T-cell (primary cell): ENCODE data around the gene DTL. TPM values are rescaled to one million over a fixed set of nuclear protein-coding genes. Genes with fewer than 3 reads are reported as not detected.

ENCODE experiments used
- ATAC-seq, 4 experiments: fragments of 200-7000 bp in 3 of 4; fragments of 150-1000 bp in 1 of 4; cut with Tn5 transposase; replicated peaks in 1 of 4; 1 replicate in 3 of 4; 2 replicates in 1 of 4; pipeline ENCODE4 v1.10.0; 2021; ENCODE audit warnings: moderate library complexity in 3 of 4, mild to moderate bottlenecking in 2 of 4, moderate number of reproducible peaks in 1 of 4
- CTCF ChIA-PET, 2 donors: fragments of 300-600 bp; sonication (Branson Sonifier 250); formaldehyde crosslinking; loops; one replicate each; lab custom pipeline; 2022; ENCODE audit warnings: antibody characterized with exemption in 2 of 2; lab: Charles Lee
- POLR2A ChIA-PET, 2 donors: fragments of 300-600 bp; sonication (Branson Sonifier 250); formaldehyde crosslinking; loops; one replicate each; lab custom pipeline; 2022; ENCODE audit warnings: antibody characterized with exemption in 2 of 2; lab: Charles Lee
- DNase-seq, 35 experiments: peaks; one replicate each; pipeline versions ENCODE4 v3.0.0 to v3.0.0-alpha.2; 2013 to 2023
- H3K27ac ChIP-seq: one replicate; pipeline ENCODE4 v1.5.1; 2013; ENCODE audit warnings: low read length
- H3K27me3 ChIP-seq, 2 experiments: replicated peaks in 1 of 2; 1 replicate in 1 of 2; 2 replicates in 1 of 2; pipeline versions ENCODE4 v1.6.1 to v1.7.0; 2013; ENCODE audit warnings: low read length in 1 of 2, mixed read lengths in 1 of 2; ENCODE audit not compliant: control insufficient read depth in 2 of 2, insufficient read depth in 2 of 2; ENCODE audit errors: extremely low read depth in 1 of 2
- H3K36me3 ChIP-seq, 2 donors: 1 replicate in 1 of 2; 2 replicates in 1 of 2; pipeline versions ENCODE4 v1.6.1 to v1.7.0; 2013; ENCODE audit warnings: low read length in 1 of 2; ENCODE audit not compliant: control insufficient read depth in 2 of 2, insufficient read depth in 1 of 2; ENCODE audit errors: extremely low read depth in 1 of 2
- H3K4me1 ChIP-seq, 2 experiments: 1 replicate in 1 of 2; 2 replicates in 1 of 2; pipeline versions ENCODE4 v1.6.1 to v1.7.0; 2013; ENCODE audit warnings: low read length in 2 of 2, mixed read lengths in 1 of 2; ENCODE audit not compliant: insufficient read depth in 2 of 2, control insufficient read depth in 1 of 2; ENCODE audit errors: extremely low read depth in 1 of 2
- H3K4me3 ChIP-seq, 2 donors: 1 replicate in 1 of 2; 2 replicates in 1 of 2; pipeline versions ENCODE4 v1.5.1 to v1.7.0; 2013; ENCODE audit warnings: mild to moderate bottlenecking in 2 of 2, low read length in 1 of 2, moderate library complexity in 1 of 2; ENCODE audit not compliant: control insufficient read depth in 1 of 2; ENCODE audit errors: extremely low read depth in 1 of 2
- H3K9me3 ChIP-seq: 2 replicates; pipeline ENCODE4 v1.7.0; 2013
- H3K27ac Mint-ChIP-seq, 2 donors: one replicate each; pipeline ENCODE4 v1.8.0; 2020 to 2021; ENCODE audit warnings: mild to moderate bottlenecking in 2 of 2, mixed read lengths in 2 of 2
- H3K27me3 Mint-ChIP-seq, 2 donors: one replicate each; pipeline ENCODE4 v1.8.0; 2021 to 2022; ENCODE audit warnings: mixed read lengths in 2 of 2
- H3K36me3 Mint-ChIP-seq: one replicate; pipeline ENCODE4 v1.8.0; 2021; ENCODE audit warnings: mixed read lengths
- H3K4me1 Mint-ChIP-seq, 3 donors: one replicate each; pipeline ENCODE4 v1.8.0; 2020 to 2022; ENCODE audit warnings: mixed read lengths in 3 of 3, mild to moderate bottlenecking in 1 of 3
- H3K4me3 Mint-ChIP-seq, 3 donors: one replicate each; pipeline ENCODE4 v1.8.0; 2020 to 2022; ENCODE audit warnings: mild to moderate bottlenecking in 3 of 3, mixed read lengths in 3 of 3, moderate library complexity in 3 of 3
- H3K9me3 Mint-ChIP-seq, 3 donors: one replicate each; pipeline ENCODE4 v1.8.0; 2020 to 2022; ENCODE audit warnings: mixed read lengths in 3 of 3
- total RNA-seq, 35 experiments: library from RNA in 6 of 35; stranded (reverse) in 6 of 35; fragments of 120-200 nt in 1 of 35; gene quantifications; one replicate each; pipeline versions ENCODE4 v1.2.1 to v1.2.4 and lab custom pipeline; 2013 to 2026

Gene DTL
- total RNA-seq, 5 donors from 2014 or later (not counting 1 experiment from before 2014, with no cell fraction given), result 0.44 to 1.9 (median 1.2) TPM

GRCh38 chr1:212153635-212154034 is 118.1 kb downstream of the DTL start:
- Histone ChIP-seq H3K27ac (no peak overlapping the region), H3K4me3 (no peak overlapping the region), H3K9me3 (no peaks in the 10 kb centered on the region), H3K27me3 (no peaks in the 10 kb centered on the region), H3K36me3 (no peaks in the 10 kb centered on the region), H3K4me1 (no peaks in the 10 kb centered on the region)
- POLR2A ChIA-PET, result no interaction called here
- Mint-ChIP-seq H3K27me3 (no peaks in the 10 kb centered on the region), H3K9me3 (peaks cover 0 to 7% (median 2%) of the 10 kb centered on the region in 3 donors), H3K36me3 (no peaks in the 10 kb centered on the region), H3K4me1 (peaks cover under 1 to 5% (median under 1%) of the 10 kb centered on the region in 3 donors), H3K4me3 (no peak overlapping the region), H3K27ac (no peak overlapping the region)
- ATAC-seq (no peak), DNase-seq (no peak)
- CTCF ChIA-PET, result interaction anchor here in 1 of 2 donors (0.7 kb wide), 1 partner anchor 450 kb away, joined by 3 read pairs; no protein-coding TSS in a partner anchor

Other genes starting within 250 kb of the DTL start
- gene LPGAT1, start 205.0 kb upstream of the DTL start, total RNA-seq, result 10 to 100 TPM; 20.8 to 47.1 (median 31.4) TPM
- 10 to 100 TPM in 1 of 5 donors, 1 to 10 TPM in 4; 8.5 to 12.2 (median 8.8) TPM for gene INTS7, start 191 bp upstream of the DTL start, total RNA-seq
- gene PPP2R5A, start 249.7 kb downstream of the DTL start, total RNA-seq, result 10 to 100 TPM; 40.4 to 51.1 (median 46.7) TPM